ENCODE results near the gene GABRE.
A peak's percentile ranks its signal among the peaks of the same experiment; 100 is the strongest.

Gene GABRE, protein sequence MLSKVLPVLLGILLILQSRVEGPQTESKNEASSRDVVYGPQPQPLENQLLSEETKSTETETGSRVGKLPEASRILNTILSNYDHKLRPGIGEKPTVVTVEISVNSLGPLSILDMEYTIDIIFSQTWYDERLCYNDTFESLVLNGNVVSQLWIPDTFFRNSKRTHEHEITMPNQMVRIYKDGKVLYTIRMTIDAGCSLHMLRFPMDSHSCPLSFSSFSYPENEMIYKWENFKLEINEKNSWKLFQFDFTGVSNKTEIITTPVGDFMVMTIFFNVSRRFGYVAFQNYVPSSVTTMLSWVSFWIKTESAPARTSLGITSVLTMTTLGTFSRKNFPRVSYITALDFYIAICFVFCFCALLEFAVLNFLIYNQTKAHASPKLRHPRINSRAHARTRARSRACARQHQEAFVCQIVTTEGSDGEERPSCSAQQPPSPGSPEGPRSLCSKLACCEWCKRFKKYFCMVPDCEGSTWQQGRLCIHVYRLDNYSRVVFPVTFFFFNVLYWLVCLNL
- long read RNA-seq, donor 1 = 0 reads
- long read RNA-seq, donor 2 = 0 reads
- long read RNA-seq, donor 3, partial matches to known transcripts = 0 of 1 reads
- long read RNA-seq, donor 3, other reads (novel, unspliced or antisense) = 0 of 1 reads
- long read RNA-seq, donor 4 = 0 reads
- long read RNA-seq, donor 5 = 0 reads
- long read RNA-seq, donor 6 = 0 reads
- long read RNA-seq, donor 7 = 0 reads
- long read RNA-seq, donor 8, full-length matches to known transcripts = 2 of 2 reads
- long read RNA-seq, donor 8, partial matches to known transcripts = 0 of 2 reads
- long read RNA-seq, donor 8, other reads (novel, unspliced or antisense) = 0 of 2 reads

DNA sequence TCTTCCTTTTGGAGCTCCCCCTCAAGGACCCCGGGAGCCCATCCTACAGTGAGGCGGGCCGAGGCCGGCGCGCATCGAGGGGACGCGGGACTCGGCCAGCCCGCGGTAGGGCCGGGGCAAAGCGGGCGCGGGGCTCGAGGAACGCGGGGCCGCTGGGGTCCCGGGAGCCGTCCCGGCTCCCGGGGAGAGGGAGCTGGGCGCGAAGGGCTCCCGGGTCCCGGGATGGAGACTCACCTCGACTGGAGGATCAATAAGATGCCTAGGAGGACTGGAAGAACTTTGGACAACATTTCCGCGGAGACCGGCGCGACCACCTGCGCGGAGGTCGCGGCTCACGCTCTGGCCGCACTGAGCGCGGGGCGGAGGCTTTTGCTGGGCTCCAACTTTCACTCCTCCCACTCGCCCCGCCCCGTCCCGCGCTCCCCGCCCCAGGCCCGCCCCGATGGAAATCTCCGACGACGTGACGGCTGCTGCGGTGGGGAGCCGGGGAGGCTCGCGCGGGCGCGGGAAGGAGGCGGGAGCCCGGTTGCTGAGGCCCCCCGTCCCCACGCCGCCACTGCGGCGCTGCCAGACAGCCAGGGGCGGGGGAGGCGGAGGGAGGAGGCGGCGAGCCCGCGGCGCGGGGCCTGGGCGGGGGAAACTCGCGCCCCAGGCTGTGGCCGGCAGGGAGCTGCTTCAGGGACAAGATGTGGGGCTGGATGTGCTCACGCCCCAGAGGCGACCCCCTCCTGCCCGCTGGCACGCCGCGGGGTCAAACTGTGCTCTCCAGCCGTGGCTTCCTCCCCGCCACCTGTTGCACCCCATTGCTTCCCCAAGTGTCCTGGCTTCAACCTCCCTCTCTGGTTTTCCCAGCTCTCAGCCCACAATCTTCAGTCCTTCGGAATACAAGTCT lies at the start of gene GABRE:
Gene GABRE (minus strand): TSS at position 341 of the 892 bp plus-strand sequence. CDS start 51 bp downstream, at position 290.
- DNase-seq = peak; percentile 55

DNA sequence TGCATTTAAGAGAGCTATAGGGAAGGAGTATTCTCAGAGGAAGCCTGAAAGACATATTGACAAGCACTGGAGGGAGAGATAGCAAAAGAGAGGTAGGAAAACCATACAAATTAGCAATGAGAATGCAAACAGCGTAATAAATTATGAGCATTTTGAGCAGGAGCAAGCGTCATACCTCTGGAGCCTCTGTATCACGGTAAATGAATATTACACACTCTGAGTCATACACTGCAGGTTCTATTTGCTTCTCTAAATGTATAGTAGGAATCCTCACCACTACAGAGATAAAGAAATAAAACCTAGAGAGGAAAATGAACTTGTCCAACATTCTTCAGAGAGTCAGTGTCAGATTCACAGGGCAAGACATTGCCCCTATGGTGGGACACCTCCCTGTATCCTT lies 46.4 kb upstream of the GABRE start:
- DNase-seq = no peak

DNA sequence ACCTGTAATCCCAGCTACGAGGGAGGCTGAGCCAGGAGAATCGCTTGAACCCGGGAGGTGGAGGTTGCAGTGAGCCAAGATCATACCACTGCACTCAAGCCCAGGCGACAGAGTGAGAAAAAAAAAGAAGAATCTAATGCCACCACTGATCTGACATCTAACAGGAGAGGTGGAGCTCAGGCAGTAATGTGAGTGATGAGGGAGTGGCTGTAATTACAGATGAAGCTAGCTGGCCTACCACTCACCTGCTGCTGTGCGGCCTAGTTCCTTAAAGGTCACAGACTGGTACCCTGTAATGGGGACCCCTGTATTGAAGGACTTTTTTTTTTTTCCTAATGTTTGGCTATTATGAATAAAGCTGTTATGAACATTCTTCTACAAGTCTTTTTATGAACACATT lies 25.3 kb upstream of the GABRE start:
- DNase-seq = no peak

DNA sequence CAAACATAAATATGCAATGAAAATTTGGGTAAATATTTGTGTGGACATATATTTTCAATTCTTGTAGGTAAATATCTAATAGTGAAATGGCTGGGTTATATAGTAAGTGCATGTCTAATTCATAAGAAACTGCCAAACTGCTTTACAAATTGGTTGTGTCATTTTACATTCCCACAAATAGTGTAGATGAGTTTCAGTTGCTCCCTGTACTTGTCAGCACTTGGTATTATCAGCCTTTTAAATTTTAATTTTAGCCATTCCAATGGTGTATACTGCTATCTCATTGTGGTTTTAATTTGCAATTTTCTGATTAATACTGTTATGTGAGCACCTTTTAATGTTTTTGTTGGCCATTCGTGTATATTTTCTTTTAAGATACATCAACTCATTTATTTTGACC lies 23.1 kb upstream of the GABRE start:
- no peak for DNase-seq

DNA sequence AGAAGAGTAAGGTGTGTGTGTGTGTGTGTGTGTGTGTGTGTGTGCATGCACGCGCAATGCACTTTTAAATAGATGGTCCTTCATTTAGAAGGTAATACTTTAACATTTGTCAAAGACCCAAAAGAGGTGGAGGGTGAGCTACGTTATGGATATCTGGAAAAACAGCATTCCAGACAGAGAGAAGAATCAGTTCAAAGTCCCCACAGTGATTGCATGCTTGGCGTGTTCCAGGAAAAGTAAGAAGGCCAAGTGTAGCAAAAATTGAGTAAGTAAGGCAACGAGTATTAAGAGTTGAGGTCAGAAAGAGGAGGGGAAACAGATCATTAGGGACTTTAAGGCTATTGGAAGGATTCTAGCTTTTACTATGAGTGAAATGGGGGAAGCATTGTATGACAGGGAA lies 21.9 kb upstream of the GABRE start:
- DNase-seq = no peak

DNA sequence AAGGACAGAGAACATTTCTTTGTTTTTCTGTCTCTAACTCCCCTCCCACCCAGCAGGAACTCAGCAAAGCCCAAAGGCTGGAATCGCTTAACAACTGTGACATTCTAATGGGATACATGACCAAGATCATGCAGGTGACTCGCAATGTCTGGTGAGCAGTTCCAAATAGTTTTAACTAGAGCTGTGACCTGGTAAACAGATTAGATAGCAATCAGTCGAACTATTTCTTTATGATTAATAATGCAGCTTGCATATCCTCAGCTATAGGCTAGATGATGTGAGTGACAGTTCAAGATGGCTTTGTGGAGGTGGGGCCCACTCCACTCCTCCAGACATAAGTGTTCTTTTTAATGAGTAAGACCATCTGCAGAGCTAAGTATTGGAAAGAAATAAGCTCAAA lies 20.0 kb upstream of the GABRE start:
- no peak for DNase-seq

DNA sequence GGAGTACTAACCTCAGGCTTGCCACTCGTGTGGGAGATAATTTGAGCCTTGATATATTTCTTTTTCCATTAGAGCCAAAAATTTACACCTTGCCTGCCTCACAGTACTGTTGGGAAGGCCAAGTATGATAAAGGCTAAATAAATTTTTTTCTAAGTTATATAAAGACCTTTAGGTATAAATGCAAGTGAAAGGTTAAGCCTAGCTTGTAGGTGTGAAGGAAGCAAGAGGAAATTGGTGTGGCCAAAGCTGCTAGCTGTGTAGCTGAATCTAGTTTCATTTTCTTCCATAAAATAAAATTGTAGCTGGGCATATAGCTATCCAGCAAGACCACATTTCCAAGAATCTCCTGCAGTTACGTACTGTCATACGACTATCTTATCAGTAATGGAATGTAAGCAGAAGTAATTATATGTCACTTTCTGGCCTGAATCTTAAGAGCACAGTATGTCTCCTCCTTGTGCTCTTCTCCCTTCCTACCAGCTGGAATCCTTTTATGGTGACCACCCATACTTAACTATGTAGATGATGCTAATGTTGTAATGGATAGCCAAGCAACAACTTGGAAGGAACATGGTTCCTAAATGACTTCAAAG lies 14.3 kb upstream of the GABRE start:
- DNase-seq = no peak

DNA sequence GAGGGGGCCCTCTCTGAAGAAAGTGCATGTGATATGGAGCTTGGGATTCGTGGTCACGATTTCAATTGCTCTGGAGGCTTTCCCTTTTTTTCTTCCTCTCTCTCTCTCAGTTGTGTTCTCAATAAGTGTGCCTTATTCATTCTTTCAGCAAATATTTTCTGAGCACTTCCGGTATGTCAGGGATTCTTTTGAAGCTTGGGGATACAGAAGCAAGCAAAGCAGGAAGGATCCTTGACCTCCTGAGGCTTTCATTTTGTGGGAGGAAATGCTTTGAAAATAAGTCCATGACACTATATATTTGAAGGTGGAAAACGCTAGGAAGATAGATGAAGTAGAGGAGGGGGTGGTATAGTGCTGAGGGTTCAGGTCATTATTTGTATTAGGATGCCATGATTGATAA lies 12.6 kb upstream of the GABRE start:
- no peak for DNase-seq

DNA sequence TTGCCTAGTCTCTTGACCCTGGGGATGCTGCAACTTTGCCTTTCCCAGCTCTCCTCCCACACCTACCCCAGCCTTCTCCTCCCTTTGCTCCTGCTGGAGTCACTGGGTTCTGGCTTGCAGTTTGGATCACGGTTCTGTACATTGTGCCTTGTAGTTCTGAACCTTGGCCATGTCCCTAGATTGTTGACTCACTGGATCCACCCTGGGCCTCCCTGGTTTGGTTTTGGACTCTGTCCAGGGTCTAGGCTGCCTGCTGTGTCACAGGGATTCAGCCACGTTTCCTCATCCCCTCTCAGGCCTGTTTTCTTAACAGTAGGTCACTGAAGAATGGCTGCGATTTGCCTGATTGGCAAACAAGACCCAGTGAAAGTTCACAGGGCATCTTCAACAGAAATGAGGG lies 11.5 kb upstream of the GABRE start:
- no peak for DNase-seq

DNA sequence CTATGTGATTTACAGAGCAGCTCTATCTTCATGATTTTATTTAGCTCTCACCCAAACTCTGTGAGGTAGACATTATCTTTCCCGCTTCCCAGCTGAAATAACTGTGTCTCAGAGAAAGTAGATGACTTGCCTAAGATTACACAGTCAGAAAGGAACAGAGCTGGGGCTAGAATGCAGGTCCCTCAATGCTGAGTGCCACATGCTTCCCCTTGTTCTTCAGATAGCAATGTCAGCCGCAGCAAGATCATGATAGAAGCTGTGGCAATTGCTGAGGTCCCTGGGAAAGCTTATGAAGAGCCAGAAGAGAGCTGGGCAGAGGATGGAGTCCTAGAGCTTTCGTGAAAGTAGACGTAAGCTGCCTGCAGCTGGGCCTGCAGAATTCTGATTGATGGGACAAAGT lies 11.1 kb upstream of the GABRE start:
- DNase-seq = no peak

DNA sequence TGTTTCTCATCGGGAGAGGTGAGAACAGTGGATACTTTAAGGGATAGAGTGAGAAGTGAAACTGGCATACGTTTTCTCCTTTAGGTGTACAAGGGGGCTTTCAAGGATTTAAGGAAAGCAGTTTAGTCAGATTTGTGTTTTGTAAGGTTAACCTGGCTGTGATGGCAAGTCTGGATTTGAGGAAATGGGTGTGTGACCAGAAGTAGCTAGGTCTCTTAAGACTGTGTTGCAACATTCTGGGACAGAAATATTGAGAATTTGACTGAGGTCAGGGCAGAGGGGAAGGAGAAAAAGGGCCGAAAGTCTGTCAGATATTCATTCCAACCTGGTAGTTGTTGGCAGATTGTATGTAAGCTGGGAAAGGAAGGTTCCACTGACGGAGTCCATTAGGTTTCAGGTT lies 10.4 kb upstream of the GABRE start:
- no peak for DNase-seq

DNA sequence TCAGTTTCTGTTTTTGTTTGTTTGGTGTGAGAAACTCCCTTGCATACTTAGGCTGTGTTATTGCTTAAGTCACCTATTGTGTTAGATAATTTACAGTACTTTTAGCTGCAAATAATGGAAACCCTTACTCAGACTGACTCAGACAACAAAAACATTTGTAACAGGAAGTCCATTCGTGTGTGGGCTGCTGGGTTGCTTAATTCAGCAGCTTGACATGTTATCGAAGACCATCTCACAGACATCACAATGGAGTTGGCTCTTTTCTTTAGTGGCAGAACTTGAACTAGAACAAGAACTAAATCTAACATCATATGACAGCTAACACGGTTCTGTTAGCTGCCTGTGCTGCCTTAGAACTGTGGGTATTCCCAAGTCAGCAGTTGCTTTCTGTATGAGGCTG lies 9.9 kb upstream of the GABRE start:
- DNase-seq = no peak

DNA sequence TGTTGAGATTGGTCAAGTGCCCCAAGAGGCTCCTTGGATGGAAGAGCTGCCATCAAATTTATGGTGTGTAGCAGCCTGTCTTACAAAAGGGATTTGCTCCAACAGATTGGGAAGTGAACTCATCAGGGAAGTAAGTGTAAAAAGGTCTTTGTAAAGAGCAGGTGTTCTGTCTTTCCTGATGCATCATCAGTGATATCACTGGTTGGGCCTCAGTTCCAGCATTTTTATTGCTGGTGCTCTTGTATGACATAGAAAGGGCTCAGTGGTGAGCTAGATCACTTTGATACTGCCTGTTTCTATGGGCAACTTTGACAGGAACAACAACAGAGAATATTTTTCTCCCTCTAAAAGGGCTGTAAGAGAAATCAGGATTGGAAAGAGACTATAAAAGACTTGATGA lies 8.7 kb upstream of the GABRE start:
- no peak for DNase-seq

DNA sequence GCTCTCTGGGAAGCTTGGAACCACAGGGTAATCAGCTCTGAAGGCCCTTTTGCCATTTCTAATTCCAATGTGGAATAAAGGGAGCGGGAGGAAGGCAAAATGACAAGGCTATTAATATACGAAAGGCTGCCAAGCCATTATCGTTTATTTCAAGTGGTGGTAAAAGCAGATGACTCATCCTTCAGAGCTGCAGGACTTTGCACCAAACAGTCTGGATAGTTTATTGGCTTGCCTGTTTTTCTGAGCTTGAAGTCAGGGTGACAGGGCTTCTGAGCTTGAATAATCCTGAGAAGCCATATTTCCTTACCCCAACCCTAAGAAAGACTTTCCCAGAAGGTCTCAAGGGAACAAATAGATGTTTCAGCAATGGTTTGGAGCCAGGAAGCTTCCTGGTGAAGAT lies 7.7 kb upstream of the GABRE start:
- no peak for DNase-seq

DNA sequence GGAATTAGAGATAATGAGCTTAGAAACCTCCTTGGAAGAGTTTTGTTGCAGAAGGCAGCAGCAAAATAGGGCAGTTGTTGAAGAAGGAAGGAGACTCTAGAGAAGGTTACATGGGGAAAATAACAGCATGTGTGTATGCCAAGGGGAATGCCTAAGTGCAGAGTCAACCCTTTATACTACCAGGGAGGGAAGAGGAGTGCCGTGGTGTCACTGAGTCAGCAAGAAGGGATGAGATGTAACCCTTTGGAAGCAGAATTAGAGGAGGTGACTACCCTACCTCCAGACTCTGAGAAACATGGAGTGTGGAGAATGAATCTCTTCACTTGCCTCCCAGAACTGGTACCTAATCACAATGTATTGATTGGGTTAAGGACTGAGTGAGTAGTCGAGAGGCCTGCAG lies 6.7 kb upstream of the GABRE start:
- DNase-seq = no peak

DNA sequence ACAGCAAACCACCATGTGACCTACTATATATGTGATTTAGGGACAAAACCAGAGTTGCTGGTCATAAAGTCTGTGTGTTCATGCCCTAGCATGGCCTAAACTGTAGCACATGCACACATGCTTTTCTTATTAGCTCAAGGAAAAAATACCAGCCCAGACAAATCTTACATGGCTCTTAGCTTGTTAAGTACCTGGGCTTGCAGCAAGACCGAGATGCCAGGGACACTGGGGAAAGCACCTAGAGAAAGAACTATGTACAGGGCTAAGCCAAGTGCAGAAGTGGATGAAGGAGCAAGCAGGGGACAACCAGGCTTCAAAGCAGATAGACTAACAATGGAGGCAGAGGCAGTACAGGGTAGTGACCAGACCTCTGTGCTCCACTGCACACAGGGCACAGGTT lies 3.4 kb upstream of the GABRE start:
- no peak for DNase-seq

DNA sequence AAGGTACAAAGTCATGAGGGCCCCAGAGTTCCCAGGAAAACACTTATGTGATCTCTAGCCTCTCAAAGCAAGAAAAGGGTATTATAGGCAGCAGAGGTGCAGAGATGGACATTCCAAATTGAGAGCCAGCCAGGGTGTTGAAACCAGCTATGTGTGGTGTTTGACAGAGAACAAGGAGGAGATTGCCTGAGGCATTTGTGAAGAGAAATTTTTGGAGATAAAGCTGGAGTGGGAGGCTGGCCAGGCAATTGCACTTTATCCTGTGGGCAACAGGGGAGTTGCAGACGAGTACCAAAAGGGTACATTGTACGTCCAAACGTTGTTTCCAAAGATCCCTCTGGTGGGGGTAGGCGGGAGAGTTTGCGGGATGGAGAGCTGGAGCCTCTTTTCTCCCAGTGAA lies 2.5 kb upstream of the GABRE start:
- no peak for DNase-seq

DNA sequence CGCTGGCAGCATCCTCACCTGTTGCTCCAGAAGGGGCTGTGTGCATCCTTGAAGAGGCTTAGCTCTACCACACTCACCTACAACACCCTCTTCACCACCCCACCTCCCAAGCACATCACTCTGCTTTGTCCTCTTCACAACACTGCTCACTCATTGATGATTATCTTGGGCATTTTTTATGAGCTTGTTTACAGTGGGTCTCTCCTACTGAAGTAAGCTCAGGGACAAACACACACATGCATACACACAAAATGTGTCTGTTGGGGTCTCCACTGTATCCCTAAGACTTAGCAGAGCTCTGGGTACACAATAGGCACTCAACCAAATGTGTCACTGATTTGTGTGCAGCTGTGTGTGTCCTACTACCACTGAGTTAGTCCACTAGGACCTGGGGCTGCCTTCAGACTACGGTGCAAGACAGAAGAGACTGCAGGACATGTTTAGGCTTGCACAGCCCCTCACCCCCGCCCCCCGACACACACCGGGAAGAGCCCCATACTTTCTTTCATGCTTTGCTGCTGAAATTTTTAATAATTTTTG lies 1.3 kb upstream of the GABRE start:
- DNase-seq = no peak

DNA sequence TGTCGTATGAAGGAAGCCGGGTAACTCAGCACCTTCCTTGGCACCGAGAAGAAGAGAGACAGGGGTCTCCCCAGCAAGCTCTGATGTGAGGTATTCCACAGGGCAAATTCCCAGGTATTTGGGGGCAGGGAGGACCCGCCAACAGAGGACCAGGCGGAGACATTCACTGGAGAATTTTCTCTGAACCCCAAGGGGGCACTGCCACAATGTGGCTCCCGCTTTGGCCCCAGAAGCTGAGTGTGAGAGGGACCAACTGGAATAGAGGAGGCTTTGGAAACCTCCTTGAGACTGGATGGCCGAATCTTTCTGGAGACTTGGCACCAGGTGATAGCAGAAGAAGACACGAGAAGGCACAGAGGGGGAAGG lies 735 bp upstream of the GABRE start:
- DNase-seq = no peak

DNA sequence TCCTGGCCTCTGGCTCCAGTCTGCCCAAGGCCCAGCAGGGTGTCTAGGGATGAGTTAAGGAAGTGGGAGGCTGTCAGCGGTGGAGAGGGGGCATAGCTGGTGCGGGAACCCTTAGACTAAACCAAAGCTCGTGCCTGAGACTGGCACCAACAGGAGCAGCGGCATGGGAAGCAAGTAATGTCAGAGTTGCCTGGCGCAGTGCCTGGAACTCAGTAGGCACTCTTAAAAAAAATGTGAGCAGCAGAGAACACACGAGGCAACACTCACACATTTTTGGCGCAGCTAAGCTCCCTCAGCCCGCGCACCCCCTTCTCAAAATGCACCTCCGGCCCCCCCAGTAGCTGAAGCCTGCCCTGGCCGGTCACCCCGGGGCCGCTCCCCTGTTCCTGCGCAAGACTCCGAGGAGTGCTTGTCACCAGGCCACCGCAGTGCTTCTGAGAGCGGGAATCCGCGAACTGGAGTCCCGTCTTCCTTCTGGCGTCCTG lies 583 bp downstream of the GABRE start:
- DNase-seq = no peak

DNA sequence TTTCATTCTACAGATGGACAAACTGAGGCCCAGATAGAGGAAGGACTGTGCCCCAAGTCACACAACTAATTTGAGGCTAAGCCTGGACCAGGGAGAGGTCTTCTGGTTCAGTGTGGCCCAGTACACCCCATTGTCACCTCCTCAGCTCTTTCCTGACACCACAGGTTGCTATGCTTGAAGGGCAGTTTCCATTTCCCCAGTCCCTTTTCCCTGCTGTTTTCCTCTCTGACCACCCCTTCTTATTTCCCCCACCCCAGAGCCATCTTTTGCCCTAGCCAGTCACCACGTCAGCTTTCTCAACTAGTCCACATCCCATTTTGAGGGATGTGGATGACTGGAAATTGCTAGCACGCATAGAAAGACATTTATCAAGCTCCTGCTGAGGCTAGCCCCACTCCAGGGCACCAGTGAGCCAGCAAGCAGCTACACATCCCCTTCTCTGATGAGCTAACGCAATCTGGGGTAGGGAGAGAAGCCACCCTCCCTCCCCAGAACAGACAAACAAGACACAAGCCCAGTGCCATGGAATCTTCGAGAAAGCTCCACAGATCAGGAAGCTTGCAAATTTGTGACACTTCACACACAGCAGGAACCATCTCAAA lies 1.3 kb downstream of the GABRE start:
- DNase-seq = no peak

DNA sequence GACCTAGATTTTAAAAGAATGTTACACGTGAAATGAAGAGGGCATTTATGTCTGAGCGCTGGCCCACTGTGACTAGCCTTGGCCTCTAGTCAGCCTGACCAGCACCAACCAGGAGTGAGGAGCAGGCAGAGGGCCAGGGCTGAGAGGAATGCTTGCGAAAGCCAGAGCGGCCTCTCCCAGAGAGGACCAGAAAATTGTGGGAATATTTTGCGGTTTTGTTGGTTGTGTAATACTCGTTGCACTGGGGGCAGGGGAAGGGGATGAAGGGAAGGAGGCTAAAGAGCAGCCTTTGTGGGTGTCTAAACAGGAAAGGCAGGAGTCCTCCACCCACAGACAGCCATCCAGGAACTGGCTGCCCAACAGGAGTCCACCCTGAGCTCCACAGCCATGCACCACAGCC lies 3.8 kb downstream of the GABRE start:
- DNase-seq = no peak

All from right kidney (tissue), 9 donors.